Nephron (organoid): ENCODE results near the gene DCP1B.

Experiments used
- H3K27ac Mint-ChIP-seq, 3 experiments: 2 replicates each; pipeline ENCODE4 v1.8.0; 2020; ENCODE audit warnings: mixed read lengths in 3 of 3, mild to moderate bottlenecking in 2 of 3, moderate library complexity in 1 of 3
- H3K27me3 Mint-ChIP-seq: 2 replicates; pipeline ENCODE4 v1.8.0; 2021; ENCODE audit warnings: low read depth, mild to moderate bottlenecking, moderate library complexity, mixed read lengths
- H3K36me3 Mint-ChIP-seq: 2 replicates; pipeline ENCODE4 v1.8.0; 2020; ENCODE audit warnings: low read depth, mixed read lengths
- H3K4me1 Mint-ChIP-seq: 2 replicates; pipeline ENCODE4 v1.8.0; 2020; ENCODE audit warnings: mixed read lengths
- H3K4me3 Mint-ChIP-seq, 3 experiments: 2 replicates each; pipeline ENCODE4 v1.8.0; 2020; ENCODE audit warnings: mild to moderate bottlenecking in 3 of 3, mixed read lengths in 3 of 3, moderate library complexity in 2 of 3
- H3K9me3 Mint-ChIP-seq: 2 replicates; pipeline ENCODE4 v1.8.0; 2020; ENCODE audit warnings: mixed read lengths
- CTCF ChIP-seq, 3 experiments: fragments of 200-600 bp; sonication (generic); IDR thresholded peaks; one replicate each; pipeline ENCODE4 v1.5.0; 2021; ENCODE audit warnings: antibody characterized with exemption in 3 of 3; ENCODE audit not compliant: unreplicated experiment in 3 of 3

DCP1B gene

DNA sequence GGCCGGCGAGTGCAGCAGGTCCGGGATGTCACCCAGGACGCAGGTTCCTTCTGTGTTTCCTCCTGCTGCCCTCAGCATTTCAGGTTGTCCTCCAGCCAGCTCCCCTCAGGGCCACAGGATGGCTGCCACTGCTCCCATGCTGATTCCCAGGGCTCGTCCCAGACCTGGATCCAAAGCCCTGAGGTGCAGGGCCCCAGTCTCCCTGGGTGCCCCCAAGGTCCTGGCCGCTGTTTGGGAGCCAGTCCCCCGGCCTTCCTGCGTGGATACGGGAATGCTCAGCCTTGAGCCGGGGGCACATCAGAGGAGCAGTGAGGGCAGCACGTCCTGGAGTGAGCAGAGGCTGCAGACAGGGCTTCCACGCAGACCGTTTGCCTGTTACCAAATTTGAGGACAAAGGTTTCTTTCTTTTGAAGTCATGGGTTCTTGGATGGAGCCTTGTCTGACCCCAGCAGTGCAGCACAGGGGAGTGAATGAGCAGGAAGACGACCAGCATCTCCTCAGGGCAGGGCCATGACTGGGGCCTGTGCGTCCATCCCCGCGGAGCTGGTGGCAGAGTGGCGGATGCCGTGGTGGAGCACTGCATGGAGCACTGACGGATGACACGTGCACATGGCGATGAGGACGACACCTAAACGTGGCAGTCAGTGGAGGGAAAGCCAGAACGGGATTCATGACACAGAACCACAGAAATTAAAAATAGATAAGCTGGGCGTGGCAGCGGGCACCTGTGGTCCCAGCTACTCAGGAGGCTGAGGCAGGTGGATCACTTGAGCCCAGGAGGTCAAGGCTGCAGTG, 73.3 kb downstream of the DCP1B start:
- peaks cover 13% of the 10 kb centered on the region for H3K27me3 Mint-ChIP-seq
- no peaks in the 10 kb centered on the region for H3K36me3 Mint-ChIP-seq
- no peak overlapping the region for H3K4me3 Mint-ChIP-seq
- H3K9me3 Mint-ChIP-seq = no peaks in the 10 kb centered on the region
- TF ChIP-seq CTCF (IDR thresholded peaks at IDR 0.05; ENCODE audit: unreplicated experiment in 3 of 3) = no peak
- peaks cover 51% of the 10 kb centered on the region for H3K4me1 Mint-ChIP-seq
- H3K27ac Mint-ChIP-seq = no peak overlapping the region

DNA sequence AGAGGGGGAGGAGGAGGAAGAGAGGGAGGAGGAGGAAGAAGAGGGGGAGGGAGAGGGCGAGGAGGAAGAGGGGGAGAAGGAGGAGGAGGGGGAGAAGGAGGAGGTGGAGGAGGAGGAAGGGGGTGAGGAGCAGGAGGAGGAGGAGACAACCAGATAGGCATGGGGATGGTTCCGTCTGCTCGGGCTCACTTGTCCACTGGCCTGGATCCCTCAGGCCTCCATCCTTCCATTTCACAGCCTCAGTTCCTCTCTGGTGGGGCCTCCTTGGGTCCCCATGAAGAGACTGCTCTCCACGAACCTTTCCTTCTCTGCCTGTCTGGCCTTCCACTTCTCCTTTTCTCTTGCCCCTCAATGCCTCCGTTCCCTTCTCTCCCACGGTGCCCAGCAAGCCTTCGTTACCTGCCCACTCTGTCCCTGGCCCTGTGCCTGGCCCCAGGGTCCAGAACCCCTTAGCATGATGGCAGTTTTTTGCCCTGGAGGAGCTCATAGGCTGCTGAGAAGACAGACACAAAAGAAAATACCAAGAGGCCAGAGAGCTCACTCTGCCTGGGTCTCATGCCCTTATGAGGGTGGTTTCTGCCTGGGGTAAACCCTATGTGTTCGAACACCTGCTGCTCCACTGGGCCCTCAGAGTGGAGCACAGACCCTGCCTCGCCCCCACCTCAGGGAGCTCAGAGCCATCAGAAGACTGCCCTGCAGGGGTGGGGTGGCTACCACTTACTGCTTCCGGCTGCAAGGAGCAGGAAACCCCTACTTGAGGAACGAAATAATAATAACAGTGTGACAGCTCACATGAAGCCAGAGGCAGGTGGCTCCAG, 74.1 kb downstream of the DCP1B start:
- Mint-ChIP-seq H3K36me3 (no peaks in the 10 kb centered on the region), H3K27me3 (peaks cover 16% of the 10 kb centered on the region), H3K4me3 (no peak overlapping the region), H3K4me1 (peaks cover 49% of the 10 kb centered on the region), H3K27ac (no peak overlapping the region), H3K9me3 (no peaks in the 10 kb centered on the region)
- TF ChIP-seq CTCF (IDR thresholded peaks at IDR 0.05; ENCODE audit: unreplicated experiment in 3 of 3) = no peak

DNA sequence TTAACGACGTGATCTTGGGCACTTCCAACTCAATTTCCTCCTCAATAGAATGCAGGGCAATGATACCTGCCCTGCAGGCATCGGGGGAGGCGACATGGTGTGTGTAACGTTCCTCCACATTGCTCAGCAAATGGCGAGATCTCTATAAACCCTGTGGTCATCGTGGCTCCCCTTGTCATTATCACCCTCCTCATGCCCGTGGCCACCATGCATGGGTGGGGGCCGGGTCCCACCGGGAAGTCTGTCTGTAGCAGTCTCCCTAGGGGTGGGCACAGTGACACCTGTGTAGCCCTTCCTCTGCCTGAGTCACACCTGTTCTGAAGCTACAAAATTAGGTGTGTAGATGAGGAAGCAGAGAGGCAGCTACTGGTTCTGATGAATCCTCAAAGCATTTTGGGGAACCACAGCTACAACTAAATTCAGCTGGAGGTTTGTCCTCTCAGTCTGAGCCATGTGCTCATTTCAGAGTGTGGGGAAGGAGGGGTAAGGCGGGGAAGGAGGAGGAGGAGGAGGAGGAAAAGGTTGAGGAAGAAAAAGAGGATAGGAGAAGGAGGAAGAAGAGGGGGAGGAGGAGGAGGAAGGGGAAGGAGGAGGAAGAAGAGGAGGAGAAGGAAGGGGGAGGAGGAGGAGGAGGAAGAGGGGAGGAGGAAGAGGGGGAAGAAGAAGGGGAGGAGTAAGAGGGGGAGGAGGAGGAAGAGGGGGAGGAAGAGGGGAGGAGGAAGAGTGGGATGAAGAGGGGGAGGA, 74.8 kb downstream of the DCP1B start:
- Mint-ChIP-seq H3K9me3 (no peaks in the 10 kb centered on the region), H3K4me3 (no peak overlapping the region), H3K27ac (no peak overlapping the region), H3K4me1 (peaks cover 54% of the 10 kb centered on the region), H3K27me3 (peaks cover 21% of the 10 kb centered on the region), H3K36me3 (no peaks in the 10 kb centered on the region)
- TF ChIP-seq CTCF (IDR thresholded peaks at IDR 0.05; ENCODE audit: unreplicated experiment in 3 of 3) = no peak

DNA sequence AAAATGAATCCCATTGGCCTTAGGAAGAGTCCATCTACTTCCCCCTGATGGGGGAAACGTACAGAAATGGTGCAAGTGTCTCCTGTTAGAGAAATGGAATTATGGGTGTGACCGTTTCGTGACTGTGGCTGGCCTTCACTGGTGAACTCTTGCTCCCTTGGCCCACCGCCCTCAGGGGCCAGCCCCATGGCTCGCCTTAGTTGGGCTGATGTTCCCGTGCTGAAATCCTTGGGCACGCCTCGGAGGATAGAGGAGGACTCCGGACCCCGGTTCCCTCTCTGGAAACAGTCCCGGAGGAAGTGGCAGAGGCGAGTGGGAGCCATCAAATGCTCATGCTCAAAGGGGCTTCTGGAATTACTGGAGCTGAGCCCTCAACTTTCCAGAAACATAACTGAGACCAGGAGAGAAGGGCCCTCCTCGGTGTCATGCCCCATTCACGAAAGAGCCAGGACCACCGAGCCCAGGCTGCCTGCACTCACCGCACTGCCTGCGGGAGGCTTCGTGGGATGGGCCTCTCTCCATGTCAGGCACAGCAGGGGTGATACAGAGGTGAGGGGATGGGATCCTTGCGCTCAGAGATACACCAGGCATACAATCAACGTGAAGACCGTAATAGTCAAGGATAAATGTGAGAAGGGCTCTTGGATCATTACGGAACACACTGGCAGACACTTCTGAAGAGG, 75.7 kb downstream of the DCP1B start:
- H3K4me3 Mint-ChIP-seq = no peak overlapping the region
- H3K9me3 Mint-ChIP-seq = no peaks in the 10 kb centered on the region
- peaks cover 48% of the 10 kb centered on the region for H3K4me1 Mint-ChIP-seq
- no peaks in the 10 kb centered on the region for H3K36me3 Mint-ChIP-seq
- H3K27ac Mint-ChIP-seq = no peak overlapping the region
- H3K27me3 Mint-ChIP-seq = peaks cover 23% of the 10 kb centered on the region
- TF ChIP-seq CTCF (IDR thresholded peaks at IDR 0.05; ENCODE audit: unreplicated experiment in 3 of 3) = no peak

DNA sequence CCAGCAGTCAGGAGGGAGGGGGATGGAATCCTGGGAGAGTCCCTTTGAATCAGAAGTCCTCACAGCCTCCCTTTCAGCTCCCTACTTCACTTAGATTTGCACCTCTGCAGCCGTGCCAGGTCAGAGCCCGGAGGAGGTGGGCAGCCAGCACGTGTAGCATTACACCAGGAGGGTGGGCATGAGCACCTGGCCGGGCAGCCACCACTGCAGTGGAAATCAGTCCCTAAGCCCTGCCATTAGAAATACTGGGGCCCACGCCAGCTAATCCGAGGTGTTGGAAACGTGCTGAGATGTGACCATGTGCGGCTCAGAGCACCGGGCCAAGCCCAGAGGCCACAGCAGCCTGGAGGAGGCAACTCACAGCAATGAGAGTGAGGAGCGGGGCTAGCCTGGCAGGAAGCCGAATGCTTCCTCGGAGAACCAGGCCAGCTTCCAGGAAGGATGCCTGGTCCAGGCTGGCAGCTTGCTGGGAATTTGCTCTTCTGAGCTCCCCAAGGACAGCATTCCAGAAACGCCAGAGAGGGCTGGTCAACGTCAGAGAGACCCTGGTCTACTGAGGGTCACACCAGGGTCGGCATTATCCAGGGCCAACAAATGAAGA, 76.4 kb downstream of the DCP1B start:
- H3K27me3 Mint-ChIP-seq = peaks cover 23% of the 10 kb centered on the region
- no peaks in the 10 kb centered on the region for H3K9me3 Mint-ChIP-seq
- no peak overlapping the region for H3K4me3 Mint-ChIP-seq
- H3K4me1 Mint-ChIP-seq = peaks cover 41% of the 10 kb centered on the region
- no peaks in the 10 kb centered on the region for H3K36me3 Mint-ChIP-seq
- no peak for TF ChIP-seq CTCF (IDR thresholded peaks at IDR 0.05; ENCODE audit: unreplicated experiment in 3 of 3)
- no peak overlapping the region for H3K27ac Mint-ChIP-seq
